Activated CD8-positive, alpha-beta memory T cell treated with anti-CD3 and anti-CD28 coated beads, Interleukin-2, amount 50 U/mL, for 4 hours (primary cell): Measurements from ENCODE around the gene RPTOR.
"Not testable (repeated sequence)": the region's sequence is repeated elsewhere in the genome, so short reads cannot be mapped to it uniquely, and the experiment has no call there.

Source experiments
- DNase-seq: peaks from one replicate; pipeline ENCODE4 v3.0.0-alpha.2; 2020

RPTOR gene

GRCh38 chr17:80751946-80752581, 207.4 kb downstream of the RPTOR start:
- DNase-seq = no peak

- DNase-seq = no peak
Observed at GRCh38 chr17:80753685-80754345, 209.2 kb downstream of the RPTOR start.

DNA sequence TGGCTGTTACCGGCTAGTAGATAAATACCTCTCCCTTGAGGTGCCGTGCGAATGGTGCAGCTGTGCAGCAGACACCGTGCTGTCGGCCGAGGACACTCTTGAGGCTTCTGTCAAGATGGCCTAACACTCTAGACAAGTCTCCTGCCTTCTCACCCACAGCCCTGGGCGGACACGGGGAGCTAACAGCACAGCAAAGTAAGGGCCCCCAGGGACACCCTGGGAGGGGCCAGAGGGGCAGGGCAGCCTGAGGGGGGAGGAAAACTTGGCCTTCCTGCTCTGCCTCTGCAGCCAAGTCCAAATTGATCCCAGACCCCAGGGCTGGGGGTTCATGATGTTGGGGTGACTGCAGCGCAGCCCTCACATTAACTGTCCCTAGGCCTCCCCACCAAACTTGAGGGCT, 210.2 kb downstream of the RPTOR start:
- no peak for DNase-seq

DNA sequence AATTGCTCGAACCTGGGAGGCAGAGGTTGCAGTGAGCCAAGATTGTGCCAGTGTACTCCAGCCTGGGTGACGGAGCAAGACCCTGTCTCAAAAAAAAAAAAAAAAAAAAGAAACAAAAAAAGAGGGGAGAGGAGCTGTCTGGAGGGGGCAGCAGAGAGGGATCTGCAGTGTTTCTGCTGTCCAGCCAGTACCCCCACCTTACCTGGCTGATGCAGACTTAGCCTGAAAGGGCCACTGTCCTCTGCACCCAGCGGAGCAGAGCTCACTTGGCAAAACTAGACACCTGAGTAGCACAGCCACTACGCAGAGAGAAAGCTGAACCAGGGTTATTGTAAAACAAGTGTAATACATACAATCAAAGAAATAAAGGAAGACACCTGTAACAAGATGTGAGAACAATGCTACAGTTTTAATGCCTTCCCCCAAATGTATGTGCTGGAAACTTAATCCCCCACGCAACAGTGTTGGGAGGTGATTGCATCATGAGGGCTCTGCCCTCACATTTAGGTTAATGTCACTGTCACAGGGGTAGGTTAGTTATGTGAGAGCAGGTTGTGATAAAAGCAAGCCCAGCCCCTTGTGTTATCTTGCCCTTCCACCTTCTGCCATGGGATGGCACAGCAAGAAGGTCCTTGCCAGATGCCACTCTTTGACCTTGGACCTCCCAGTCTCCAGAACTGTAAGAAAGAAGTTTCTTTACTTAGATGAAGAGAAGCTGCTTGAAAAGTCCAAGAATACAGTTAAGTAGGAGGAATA, 211.2 kb downstream of the RPTOR start:
- no peak for DNase-seq

DNA sequence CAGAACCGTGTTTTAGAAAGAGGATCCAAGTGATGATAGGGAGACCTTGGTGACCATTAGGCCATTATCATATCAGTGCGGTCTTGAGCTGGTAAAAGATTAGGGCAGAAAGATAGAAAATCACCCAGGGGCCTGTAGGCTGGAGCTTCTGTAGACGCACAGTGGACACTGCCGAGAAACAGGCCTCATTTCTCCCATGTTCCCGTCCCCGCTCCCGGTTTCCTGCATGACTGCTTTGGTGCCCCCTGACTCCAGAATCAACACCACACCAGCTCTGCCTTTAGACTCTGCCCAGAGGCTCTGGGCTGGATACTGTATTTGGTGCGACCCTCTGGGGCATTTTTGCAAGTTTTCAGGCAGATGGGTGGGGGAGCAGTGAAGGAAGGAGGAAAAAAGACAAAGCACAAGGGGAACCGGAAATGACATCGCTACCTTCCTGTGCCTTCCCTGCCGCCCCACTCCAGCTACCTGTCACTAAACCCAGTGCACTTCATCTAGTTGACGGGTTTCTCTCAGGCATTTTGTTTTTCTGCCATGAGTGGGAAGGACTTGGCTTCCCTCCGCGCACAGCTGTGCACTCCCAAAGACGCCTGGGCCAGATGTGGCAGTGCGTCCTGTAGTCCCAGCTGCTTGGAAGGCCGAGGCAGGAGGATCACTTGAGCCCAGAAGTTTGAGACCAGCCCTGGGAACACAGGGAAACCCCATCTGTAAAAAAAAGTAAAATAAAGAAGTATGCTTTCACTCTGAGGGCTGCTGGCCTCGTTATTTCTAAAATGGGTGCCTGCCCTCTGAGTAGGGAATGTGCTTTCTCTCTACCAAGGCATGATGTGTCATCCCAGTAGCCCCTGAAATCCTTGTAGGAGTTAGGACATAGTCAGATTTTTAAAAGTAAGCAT, 214.1 kb downstream of the RPTOR start:
- DNase-seq = no peak

GRCh38 chr17:80759377-80759673, 214.7 kb downstream of the RPTOR start:
- no peak for DNase-seq

DNA sequence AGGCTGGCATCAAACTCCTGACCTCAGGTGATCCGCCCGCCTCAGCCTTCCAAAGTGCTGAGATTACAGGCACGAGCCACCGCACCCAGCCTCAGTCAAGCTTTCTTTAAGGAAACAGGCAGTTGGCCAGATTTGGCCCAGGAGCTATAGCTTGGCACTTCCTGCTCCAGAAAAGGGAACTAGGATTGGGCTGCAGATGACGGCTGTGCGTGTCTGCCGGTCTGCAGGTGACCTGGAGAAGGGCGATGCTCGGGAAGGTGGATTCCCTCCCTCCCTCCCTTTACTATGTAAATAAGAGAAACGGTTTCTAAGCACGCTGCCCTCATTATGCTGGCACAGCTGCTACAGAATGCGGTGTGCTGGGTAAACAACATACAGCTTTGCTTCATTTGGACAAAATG, 215.9 kb downstream of the RPTOR start:
- DNase-seq = no peak

DNA sequence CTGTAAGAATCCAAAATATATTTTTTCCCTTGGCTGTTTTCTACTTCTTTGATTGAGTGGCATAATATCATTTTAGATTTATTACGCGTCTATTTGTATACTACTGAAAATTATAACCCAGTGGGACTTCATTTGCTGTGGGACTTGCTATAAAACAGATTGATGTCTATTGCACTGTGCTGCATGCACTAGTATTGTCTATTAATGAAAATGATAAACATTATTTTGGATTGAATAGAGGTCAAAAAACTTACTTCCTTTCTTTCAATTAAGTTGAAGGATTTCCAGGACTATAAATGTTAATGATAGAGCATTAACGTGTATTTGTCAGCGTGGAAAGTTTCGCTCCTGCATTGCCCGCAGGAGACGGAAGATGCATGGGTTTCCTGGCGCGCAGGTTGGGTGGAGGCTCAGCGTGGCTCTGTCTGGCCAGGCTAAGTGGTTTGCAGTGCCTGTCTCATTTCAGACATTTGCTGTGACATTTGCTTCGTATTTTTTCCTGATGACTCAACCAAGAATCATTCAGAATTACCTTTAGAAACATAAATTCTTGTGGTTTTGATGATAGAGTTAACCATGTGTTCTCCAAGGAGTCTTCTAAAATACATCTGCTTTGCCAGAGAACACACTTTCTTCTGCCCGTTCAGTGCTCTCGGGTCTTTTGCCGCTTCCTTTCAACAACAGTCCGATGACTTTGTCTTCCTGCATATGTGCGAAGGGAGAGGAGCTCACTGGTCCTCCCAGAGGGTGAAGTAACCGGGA, 216.7 kb downstream of the RPTOR start:
- DNase-seq = peak; percentile 71

DNA sequence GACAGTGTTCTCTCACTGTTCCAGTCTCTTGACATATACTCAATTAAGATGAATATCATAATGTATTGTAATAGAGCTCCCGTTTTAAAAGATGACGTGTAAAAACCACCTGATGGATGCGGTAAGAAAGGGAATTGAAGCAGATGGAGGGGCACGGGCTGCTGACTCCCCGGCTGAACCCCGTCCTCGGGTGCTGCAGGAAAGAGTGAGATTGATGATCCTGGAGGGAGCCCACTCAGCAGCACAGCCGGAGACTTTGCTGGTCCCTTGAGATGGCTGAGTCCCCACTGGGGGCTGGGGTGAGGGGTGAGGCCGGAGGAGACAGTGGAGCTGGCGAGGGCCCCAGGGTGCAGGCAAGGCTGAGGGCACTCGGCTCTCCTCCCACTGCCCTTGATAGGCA, 217.4 kb downstream of the RPTOR start:
- DNase-seq = no peak

- DNase-seq = no peak
Observed at GRCh38 chr17:80763293-80763867, 218.7 kb downstream of the RPTOR start.

DNA sequence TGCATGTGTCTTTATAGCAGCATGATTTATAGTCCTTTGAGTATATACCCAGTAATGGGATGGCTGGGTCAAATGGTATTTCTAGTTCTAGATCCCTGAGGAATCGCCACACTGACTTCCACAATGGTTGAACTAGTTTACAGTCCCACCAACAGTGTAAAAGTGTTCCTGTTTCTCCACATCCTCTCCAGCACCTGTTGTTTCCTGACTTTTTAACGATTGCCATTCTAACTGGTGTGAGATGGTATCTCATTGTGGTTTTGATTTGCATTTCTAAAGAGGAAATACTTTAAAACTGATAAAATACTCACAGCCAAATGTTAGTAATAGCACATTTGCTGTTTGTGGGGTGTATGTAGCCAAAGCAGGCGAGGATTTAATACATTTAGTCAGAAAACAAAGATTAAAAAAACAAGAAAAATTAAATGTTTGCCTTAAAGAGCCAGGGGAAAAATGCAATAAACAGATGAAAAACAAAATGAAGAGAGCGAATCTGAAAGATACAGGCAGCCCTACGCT, 220.0 kb downstream of the RPTOR start:
- not testable (repeated sequence) for DNase-seq

DNA sequence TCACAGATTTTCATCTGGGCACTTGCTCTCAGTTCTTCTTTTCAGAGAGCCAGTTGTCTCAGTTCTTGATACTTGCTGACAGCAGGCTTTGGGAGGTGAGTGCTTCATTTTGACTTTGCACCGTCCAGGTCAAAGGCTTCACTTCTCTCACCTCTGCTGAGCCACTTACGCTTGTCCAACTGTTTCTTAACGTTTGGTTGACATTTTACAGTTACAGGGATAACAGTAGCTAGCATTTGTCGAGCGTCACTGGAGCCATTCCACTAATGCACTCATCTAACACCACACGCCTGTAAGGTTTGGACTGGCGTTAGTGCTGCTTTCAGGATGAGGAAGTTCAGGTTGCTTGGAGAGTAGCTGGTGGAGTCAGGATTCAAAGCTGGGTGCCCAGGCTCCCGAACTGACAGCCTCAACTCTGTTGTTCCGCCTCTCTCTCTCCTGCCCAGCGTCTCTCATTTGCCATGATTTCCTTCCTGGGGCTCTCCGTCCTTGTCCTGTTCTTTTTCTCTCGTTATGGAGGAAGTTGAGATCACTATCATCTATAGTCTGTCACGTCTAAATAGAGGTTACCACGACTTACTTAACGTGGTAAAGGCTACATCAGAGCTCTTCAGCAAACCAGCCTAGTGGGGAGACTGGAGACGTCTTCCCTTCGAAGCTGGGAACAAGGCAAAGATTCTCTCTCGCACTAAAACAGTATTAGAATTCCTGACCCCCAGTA, 220.8 kb downstream of the RPTOR start:
- no peak for DNase-seq

- no peak for DNase-seq
Observed at GRCh38 chr17:80766290-80766855, 221.7 kb downstream of the RPTOR start.

- DNase-seq = no peak
Observed at GRCh38 chr17:80768389-80768788, 223.8 kb downstream of the RPTOR start.

DNA sequence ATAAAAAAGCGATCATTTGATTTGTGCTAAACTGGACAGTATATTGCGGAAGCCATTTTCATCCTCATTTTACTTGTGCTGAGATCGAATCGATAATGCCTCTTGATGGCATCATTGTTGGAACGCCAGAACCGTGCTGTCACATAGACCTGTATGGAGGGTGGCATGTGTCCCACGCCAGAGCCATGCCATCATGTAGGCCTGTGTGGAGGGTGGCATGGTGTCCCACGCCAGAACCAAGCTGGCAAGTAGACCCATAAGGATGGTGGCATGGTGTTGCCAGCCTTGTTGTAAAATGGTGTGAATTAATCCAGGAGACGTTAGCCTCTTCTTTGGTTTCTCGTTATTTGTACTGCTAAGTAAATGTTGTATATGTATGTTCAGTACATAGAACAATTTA, 224.3 kb downstream of the RPTOR start:
- DNase-seq = no peak

DNA sequence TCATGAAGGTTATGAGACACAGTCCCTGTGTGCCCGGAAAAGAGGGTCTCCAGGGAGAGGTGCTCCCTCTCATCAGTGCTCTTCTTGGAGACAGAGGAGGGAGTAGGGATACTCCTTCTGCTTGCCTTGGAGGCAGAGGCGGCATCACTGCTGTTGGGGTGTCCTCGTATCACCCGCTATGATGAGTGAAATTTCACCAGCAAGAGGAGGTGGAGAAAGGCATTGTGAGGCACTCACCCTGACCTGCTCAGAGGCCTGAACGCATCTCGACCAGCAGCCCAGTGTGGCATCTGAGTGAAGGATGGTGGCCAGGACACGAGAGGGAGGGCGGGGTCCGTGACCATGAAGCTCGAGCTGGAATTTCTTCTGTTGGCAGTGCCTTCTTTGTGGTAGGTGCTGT, 224.9 kb downstream of the RPTOR start:
- no peak for DNase-seq

GRCh38 chr17:80769936-80770625, 225.4 kb downstream of the RPTOR start:
- no peak for DNase-seq

GRCh38 chr17:80770881-80771611, 226.4 kb downstream of the RPTOR start:
- no peak for DNase-seq

GRCh38 chr17:80771612-80772005, 227.0 kb downstream of the RPTOR start:
- no peak for DNase-seq

DNA sequence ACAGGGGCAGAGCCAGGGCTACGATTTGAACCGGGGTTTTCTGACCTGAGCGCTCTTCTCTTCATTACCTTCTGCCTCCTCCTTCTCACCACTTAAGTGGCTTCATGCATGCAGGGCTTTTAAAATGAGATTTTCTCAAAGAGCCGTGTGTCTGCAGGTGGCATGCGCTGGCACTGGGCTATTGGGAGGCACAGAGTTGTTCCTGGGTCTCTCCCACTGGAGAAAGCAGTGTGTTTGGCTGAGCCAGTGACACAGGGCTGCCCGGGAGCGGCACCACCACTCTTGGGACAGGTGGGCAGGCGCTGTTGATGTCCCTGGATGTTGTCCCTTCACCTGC, 228.2 kb downstream of the RPTOR start:
- DNase-seq = no peak
